ENCODE data around the gene ERICH6B.

The ERICH6B gene

GRCh38 chr13:45595965-45596364 is 19.6 kb downstream of the ERICH6B start:
- TF ChIP-seq POLR2A (IDR thresholded peaks at IDR 0.05; ENCODE audit: low read depth, low read length), result no peak
- TF ChIP-seq TAF1 (IDR thresholded peaks at IDR 0.05; ENCODE audit: borderline replicate concordance, low read depth, low read length), result no peak
- TF ChIP-seq POLR2AphosphoS5 (IDR thresholded peaks at IDR 0.05; ENCODE audit: low read depth, low read length), result no peak
- DNase-seq (ENCODE audit: insufficient read length) (no peak), FAIRE-seq (no peak)

- FAIRE-seq, result no peak
- no peak for TF ChIP-seq POLR2AphosphoS5 (IDR thresholded peaks at IDR 0.05; ENCODE audit: low read depth, low read length)
- no peak for TF ChIP-seq TAF1 (IDR thresholded peaks at IDR 0.05; ENCODE audit: borderline replicate concordance, low read depth, low read length)
- no peak for TF ChIP-seq POLR2A (IDR thresholded peaks at IDR 0.05; ENCODE audit: low read depth, low read length)
Measured at GRCh38 chr13:45594764-45595163, 20.8 kb downstream of the ERICH6B start.

GRCh38 chr13:45594227-45594626 is 21.3 kb downstream of the ERICH6B start:
- DNase-seq (ENCODE audit: insufficient read length), result no peak
- TF ChIP-seq POLR2AphosphoS5 (IDR thresholded peaks at IDR 0.05; ENCODE audit: low read depth, low read length), result no peak
- no peak for TF ChIP-seq POLR2A (IDR thresholded peaks at IDR 0.05; ENCODE audit: low read depth, low read length)
- no peak for TF ChIP-seq TAF1 (IDR thresholded peaks at IDR 0.05; ENCODE audit: borderline replicate concordance, low read depth, low read length)
- no peak for FAIRE-seq

More at GRCh38 chr13:45594764-45595163, 20.8 kb downstream of the ERICH6B start:
- DNase-seq (ENCODE audit: insufficient read length), result no peak

DNA sequence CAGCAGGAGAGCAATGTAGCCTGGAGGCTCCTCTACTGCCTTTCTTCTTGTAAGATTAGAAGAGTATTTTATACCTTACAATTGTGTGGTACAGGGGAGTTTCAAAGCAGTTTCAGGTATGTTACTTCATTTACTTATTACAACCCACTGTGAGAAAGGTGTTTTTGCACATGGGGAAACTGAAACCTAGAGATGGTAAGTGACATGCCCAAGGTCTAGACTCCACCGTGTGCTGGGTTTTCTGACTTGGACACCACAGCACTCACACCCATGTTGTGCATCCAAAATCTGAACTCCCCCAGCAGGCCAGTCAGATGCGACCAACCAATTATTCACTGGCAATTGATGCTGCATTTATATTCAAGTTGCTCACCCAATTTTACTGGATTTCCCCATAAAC is 22.8 kb downstream of the ERICH6B start:
- FAIRE-seq, result no peak
- no peak for DNase-seq (ENCODE audit: insufficient read length)
- TF ChIP-seq POLR2AphosphoS5 (IDR thresholded peaks at IDR 0.05; ENCODE audit: low read depth, low read length) (no peak), POLR2A (IDR thresholded peaks at IDR 0.05; ENCODE audit: low read depth, low read length) (no peak), TAF1 (IDR thresholded peaks at IDR 0.05; ENCODE audit: borderline replicate concordance, low read depth, low read length) (no peak)

GRCh38 chr13:45590066-45590465 is 25.5 kb downstream of the ERICH6B start:
- TF ChIP-seq POLR2AphosphoS5 (IDR thresholded peaks at IDR 0.05; ENCODE audit: low read depth, low read length) (no peak), TAF1 (IDR thresholded peaks at IDR 0.05; ENCODE audit: borderline replicate concordance, low read depth, low read length) (no peak), POLR2A (IDR thresholded peaks at IDR 0.05; ENCODE audit: low read depth, low read length) (no peak)
- FAIRE-seq, result no peak
- DNase-seq (ENCODE audit: insufficient read length), result no peak

DNA sequence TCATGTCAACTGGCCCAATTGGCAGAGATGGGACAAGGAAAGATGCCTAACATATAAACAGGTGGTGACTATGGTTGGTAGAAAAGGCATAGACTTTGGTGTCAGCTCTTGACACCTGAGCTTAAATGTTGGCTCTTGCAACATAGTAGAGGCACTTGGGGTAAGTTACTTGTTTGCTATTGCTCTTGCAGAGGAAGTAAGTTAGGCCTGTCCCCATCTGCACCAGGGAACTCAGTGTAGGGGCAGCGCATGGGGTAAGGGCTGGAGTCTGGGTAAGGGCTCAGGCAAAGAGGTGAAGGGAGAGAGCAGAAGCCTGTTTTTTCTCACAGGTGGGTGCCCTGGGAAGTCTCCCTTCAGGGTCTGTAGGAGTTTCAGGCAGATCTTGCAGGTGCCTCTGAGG is 27.6 kb downstream of the ERICH6B start:
- FAIRE-seq (no peak), DNase-seq (ENCODE audit: insufficient read length) (no peak)
- TF ChIP-seq POLR2A (IDR thresholded peaks at IDR 0.05; ENCODE audit: low read depth, low read length), result no peak
- no peak for TF ChIP-seq POLR2AphosphoS5 (IDR thresholded peaks at IDR 0.05; ENCODE audit: low read depth, low read length)
- no peak for TF ChIP-seq TAF1 (IDR thresholded peaks at IDR 0.05; ENCODE audit: borderline replicate concordance, low read depth, low read length)

- no peak for FAIRE-seq
- no peak for DNase-seq (ENCODE audit: insufficient read length)
- no peak for TF ChIP-seq POLR2A (IDR thresholded peaks at IDR 0.05; ENCODE audit: low read depth, low read length)
- TF ChIP-seq TAF1 (IDR thresholded peaks at IDR 0.05; ENCODE audit: borderline replicate concordance, low read depth, low read length), result no peak
- no peak for TF ChIP-seq POLR2AphosphoS5 (IDR thresholded peaks at IDR 0.05; ENCODE audit: low read depth, low read length)
Measured at GRCh38 chr13:45584816-45585215, 30.7 kb downstream of the ERICH6B start.

DNA sequence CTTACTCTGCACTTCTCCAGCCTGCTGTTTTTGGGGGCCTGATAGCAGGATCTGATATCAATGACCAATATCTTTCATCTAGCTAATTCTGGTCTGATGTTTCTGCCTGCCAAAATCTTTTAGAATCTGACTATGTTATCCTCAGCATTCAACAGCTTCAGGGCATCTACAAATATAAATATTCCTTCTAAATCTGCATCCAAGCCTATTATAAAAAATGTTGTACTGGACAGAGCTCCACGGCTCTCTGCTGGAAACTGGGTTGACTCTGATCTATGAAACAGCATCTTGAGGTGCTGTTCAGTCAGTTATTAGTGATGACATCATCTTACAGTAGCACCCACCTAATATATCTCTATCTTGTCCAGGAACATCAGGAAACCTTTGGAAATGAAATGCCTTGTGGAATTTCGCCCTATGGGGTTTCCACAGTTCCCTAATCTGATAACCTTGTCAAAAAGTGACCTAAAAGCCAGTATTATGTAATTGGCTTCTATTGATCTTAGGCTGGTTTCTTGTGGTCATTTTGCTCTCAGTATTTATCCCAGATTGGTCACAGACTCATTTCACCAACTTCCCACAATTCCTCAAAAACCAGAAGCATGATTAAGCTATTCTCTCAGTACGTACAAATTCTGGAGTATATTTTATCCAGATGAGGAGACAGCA is 33.0 kb downstream of the ERICH6B start:
- no peak for TF ChIP-seq TAF1 (IDR thresholded peaks at IDR 0.05; ENCODE audit: borderline replicate concordance, low read depth, low read length)
- no peak for TF ChIP-seq POLR2AphosphoS5 (IDR thresholded peaks at IDR 0.05; ENCODE audit: low read depth, low read length)
- no peak for TF ChIP-seq POLR2A (IDR thresholded peaks at IDR 0.05; ENCODE audit: low read depth, low read length)
- no peak for FAIRE-seq
- no peak for DNase-seq (ENCODE audit: insufficient read length)

- TF ChIP-seq POLR2AphosphoS5 (IDR thresholded peaks at IDR 0.05; ENCODE audit: low read depth, low read length) (no peak), POLR2A (IDR thresholded peaks at IDR 0.05; ENCODE audit: low read depth, low read length) (no peak), TAF1 (IDR thresholded peaks at IDR 0.05; ENCODE audit: borderline replicate concordance, low read depth, low read length) (no peak)
- DNase-seq (ENCODE audit: insufficient read length) (no peak), FAIRE-seq (no peak)
Measured at GRCh38 chr13:45576466-45576865, 39.1 kb downstream of the ERICH6B start.

DNA sequence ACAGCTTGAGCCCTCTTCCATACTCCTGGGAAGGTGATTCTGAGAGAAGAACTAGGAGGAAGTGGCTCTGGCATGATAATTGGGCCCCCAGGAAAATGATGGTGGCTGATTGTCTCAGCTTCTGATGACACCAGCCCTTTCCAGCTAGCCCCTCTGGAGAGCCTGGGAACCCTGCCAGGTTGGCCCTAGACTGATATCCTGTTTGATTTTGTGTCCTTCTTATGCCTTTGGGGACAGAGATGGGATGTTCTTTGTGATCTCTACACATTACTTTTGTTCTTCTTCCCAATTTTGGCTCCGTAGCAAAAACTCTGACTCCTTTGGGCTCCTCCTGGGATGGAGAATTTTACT is 39.7 kb downstream of the ERICH6B start:
- no peak for DNase-seq (ENCODE audit: insufficient read length)
- FAIRE-seq, result no peak
- TF ChIP-seq POLR2AphosphoS5 (IDR thresholded peaks at IDR 0.05; ENCODE audit: low read depth, low read length), result no peak
- no peak for TF ChIP-seq POLR2A (IDR thresholded peaks at IDR 0.05; ENCODE audit: low read depth, low read length)
- TF ChIP-seq TAF1 (IDR thresholded peaks at IDR 0.05; ENCODE audit: borderline replicate concordance, low read depth, low read length), result no peak

DNA sequence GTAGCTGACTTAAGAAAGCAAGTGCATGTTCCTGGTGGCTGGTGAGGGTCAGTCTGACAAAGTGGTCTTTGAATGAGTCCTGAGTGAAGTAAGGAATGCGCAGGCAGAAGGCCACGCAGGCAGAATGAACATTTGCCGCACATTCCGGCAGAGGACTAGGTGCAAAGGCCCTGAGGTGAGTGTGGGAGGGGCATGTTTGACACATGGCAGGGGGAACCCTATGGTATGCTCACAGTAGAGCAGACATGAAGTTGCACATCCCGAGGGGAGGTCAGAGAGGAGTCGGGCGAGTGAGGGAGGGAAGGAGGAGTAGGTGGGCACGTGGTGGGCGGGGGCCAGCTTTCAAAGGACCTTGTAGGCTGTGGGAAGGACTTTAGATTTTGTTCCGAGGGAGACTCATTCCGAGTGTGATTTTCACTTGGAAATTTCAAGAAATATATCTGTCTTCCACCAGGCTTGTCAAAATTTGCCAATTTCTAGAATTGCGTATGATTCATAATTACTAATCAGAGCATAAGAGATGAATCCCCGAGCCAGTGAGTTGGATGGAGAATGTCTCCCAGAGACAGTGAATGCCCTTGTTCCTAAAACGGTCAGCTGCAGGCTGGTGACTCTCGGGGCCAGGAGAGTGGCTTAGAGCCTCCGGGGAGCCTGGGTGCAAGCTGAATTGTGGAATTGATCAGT is 40.3 kb downstream of the ERICH6B start:
- no peak for TF ChIP-seq POLR2AphosphoS5 (IDR thresholded peaks at IDR 0.05; ENCODE audit: low read depth, low read length)
- no peak for TF ChIP-seq POLR2A (IDR thresholded peaks at IDR 0.05; ENCODE audit: low read depth, low read length)
- TF ChIP-seq TAF1 (IDR thresholded peaks at IDR 0.05; ENCODE audit: borderline replicate concordance, low read depth, low read length), result no peak
- DNase-seq (ENCODE audit: insufficient read length) (no peak), FAIRE-seq (no peak)

- FAIRE-seq (no peak), DNase-seq (ENCODE audit: insufficient read length) (no peak)
- TF ChIP-seq POLR2AphosphoS5 (IDR thresholded peaks at IDR 0.05; ENCODE audit: low read depth, low read length) (no peak), POLR2A (IDR thresholded peaks at IDR 0.05; ENCODE audit: low read depth, low read length) (no peak), TAF1 (IDR thresholded peaks at IDR 0.05; ENCODE audit: borderline replicate concordance, low read depth, low read length) (no peak)
Measured at GRCh38 chr13:45565331-45565730, 50.2 kb downstream of the ERICH6B start.

Measured in GM12892 (cell line).